H9 (cell line): ENCODE measurements around the gene WDR73. TPM values are rescaled to one million over a fixed set of nuclear protein-coding genes. Genes with fewer than 3 reads are reported as not detected.

Experiments
- DNase-seq: peaks from one replicate; pipeline ENCODE4 v3.0.0-alpha.2; 2017
- H2AFZ ChIP-seq: one replicate; pipeline ENCODE4 v1.6.1; 2013; ENCODE audit warnings: mild to moderate bottlenecking, low read length, control low read depth, moderate library complexity
- H2AK5ac ChIP-seq: 2 replicates; pipeline ENCODE4 v1.6.1; 2013; ENCODE audit warnings: low read length, control low read depth, mixed read lengths; ENCODE audit not compliant: insufficient read length
- H2BK120ac ChIP-seq: one replicate; pipeline ENCODE4 v1.6.1; 2013; ENCODE audit warnings: low read depth, mild to moderate bottlenecking, low read length, control low read depth, inconsistent platforms; ENCODE audit not compliant: poor library complexity, severe bottlenecking
- H2BK12ac ChIP-seq: 2 replicates; pipeline ENCODE4 v1.6.1; 2013; ENCODE audit warnings: low read length, control low read depth, mixed read lengths, low read depth; ENCODE audit not compliant: insufficient read length
- H2BK15ac ChIP-seq: 2 replicates; pipeline ENCODE4 v1.6.1; 2013; ENCODE audit warnings: low read depth, low read length, control low read depth
- H2BK20ac ChIP-seq: one replicate; pipeline ENCODE4 v1.6.1; 2013; ENCODE audit warnings: low read depth, mild to moderate bottlenecking, low read length, control low read depth, inconsistent platforms; ENCODE audit not compliant: poor library complexity, severe bottlenecking
- H2BK5ac ChIP-seq: 2 replicates; pipeline ENCODE4 v1.6.1; 2013; ENCODE audit warnings: low read length, control low read depth, mixed read lengths; ENCODE audit not compliant: insufficient read length
- H3K14ac ChIP-seq: 2 replicates; pipeline ENCODE4 v1.6.1; 2013; ENCODE audit warnings: low read length, control low read depth; ENCODE audit not compliant: insufficient read depth
- H3K18ac ChIP-seq: 2 replicates; pipeline ENCODE4 v1.6.1; 2013; ENCODE audit warnings: low read depth, mild to moderate bottlenecking, mixed read lengths, low read length, control low read depth; ENCODE audit not compliant: insufficient read length
- H3K23ac ChIP-seq: 2 replicates; pipeline ENCODE4 v1.6.1; 2013; ENCODE audit warnings: low read length, control low read depth, mixed read lengths, low read depth; ENCODE audit not compliant: insufficient read length
- H3K23me2 ChIP-seq: 2 replicates; pipeline ENCODE4 v1.6.1; 2013; ENCODE audit warnings: low read depth, mild to moderate bottlenecking, mixed read lengths, low read length, control low read depth; ENCODE audit not compliant: insufficient read length, poor library complexity, severe bottlenecking
- H3K27ac ChIP-seq: 2 replicates; pipeline ENCODE4 v1.5.1; 2013; ENCODE audit warnings: low read length, control low read depth, mixed read lengths, low read depth; ENCODE audit not compliant: insufficient read length
- H3K27me3 ChIP-seq: 2 replicates; pipeline ENCODE4 v1.6.1; 2013; ENCODE audit warnings: low read length, control low read depth, inconsistent platforms; ENCODE audit not compliant: insufficient read depth
- H3K4ac ChIP-seq: 2 replicates; pipeline ENCODE4 v1.6.1; 2013; ENCODE audit warnings: low read depth, mild to moderate bottlenecking, control low read depth, inconsistent platforms, low read length, moderate library complexity
- H3K4me1 ChIP-seq: 2 replicates; pipeline ENCODE4 v1.6.1; 2013; ENCODE audit warnings: low read length, control low read depth, inconsistent platforms; ENCODE audit not compliant: insufficient read depth
- H3K4me2 ChIP-seq: 2 replicates; pipeline ENCODE4 v1.6.1; 2013; ENCODE audit warnings: low read length, control low read depth, mixed read lengths; ENCODE audit not compliant: insufficient read length, insufficient read depth
- H3K56ac ChIP-seq: 2 replicates; pipeline ENCODE4 v1.6.1; 2013; ENCODE audit warnings: low read depth, mild to moderate bottlenecking, mixed read lengths, low read length, control low read depth; ENCODE audit not compliant: insufficient read length
- H3K79me1 ChIP-seq: 2 replicates; pipeline ENCODE4 v1.6.1; 2013; ENCODE audit warnings: low read depth, mild to moderate bottlenecking, moderate library complexity, low read length, control low read depth, inconsistent platforms; ENCODE audit not compliant: insufficient read depth, poor library complexity, severe bottlenecking
- H3K79me2 ChIP-seq: 2 replicates; pipeline ENCODE4 v1.6.1; 2013; ENCODE audit warnings: low read length, control low read depth, inconsistent platforms; ENCODE audit not compliant: insufficient read depth
- H3K9ac ChIP-seq: 2 replicates; pipeline ENCODE4 v1.6.1; 2013; ENCODE audit warnings: low read length, control low read depth, mixed read lengths; ENCODE audit not compliant: insufficient read length; ENCODE audit errors: extremely low read depth
- H3K9me3 ChIP-seq: one replicate; pipeline ENCODE4 v1.6.1; 2013; ENCODE audit warnings: low read depth, low read length, inconsistent platforms; ENCODE audit not compliant: control insufficient read depth
- H3T11ph ChIP-seq: one replicate; pipeline ENCODE4 v1.6.1; 2013; ENCODE audit warnings: mild to moderate bottlenecking, low read length, control low read depth, inconsistent platforms
- H4K20me1 ChIP-seq: one replicate; pipeline ENCODE4 v1.6.1; 2013; ENCODE audit not compliant: control insufficient read depth, insufficient read length, insufficient read depth
- H4K5ac ChIP-seq: 2 replicates; pipeline ENCODE4 v1.6.1; 2013; ENCODE audit warnings: low read depth, mild to moderate bottlenecking, mixed read lengths, low read length, control low read depth; ENCODE audit not compliant: insufficient read length
- H4K8ac ChIP-seq: replicated peaks from 2 replicates; pipeline ENCODE4 v1.6.1; 2013; ENCODE audit warnings: low read length, control low read depth, mixed read lengths, low read depth; ENCODE audit not compliant: insufficient read length
- H4K91ac ChIP-seq: 2 replicates; pipeline ENCODE4 v1.6.1; 2013; ENCODE audit warnings: low read depth, mild to moderate bottlenecking, moderate library complexity, mixed read lengths, low read length, control low read depth; ENCODE audit not compliant: insufficient read length
- H3K27ac Mint-ChIP-seq, 3 experiments: 2 replicates in 2 of 3; 3 replicates in 1 of 3; pipeline ENCODE4 v1.8.0; 2020 to 2021; ENCODE audit warnings: mixed read lengths in 3 of 3, mild to moderate bottlenecking in 1 of 3, moderate library complexity in 1 of 3
- H3K27me3 Mint-ChIP-seq: 2 replicates; pipeline ENCODE4 v1.8.0; 2021; ENCODE audit warnings: low read depth, mild to moderate bottlenecking, moderate library complexity, mixed read lengths
- H3K36me3 Mint-ChIP-seq, 3 experiments: 2 replicates in 2 of 3; 3 replicates in 1 of 3; pipeline ENCODE4 v1.8.0; 2020 to 2021; ENCODE audit warnings: low read depth in 3 of 3, mixed read lengths in 3 of 3; ENCODE audit not compliant: insufficient read depth in 1 of 3
- H3K4me1 Mint-ChIP-seq, 2 experiments: 2 replicates each; pipeline ENCODE4 v1.8.0; 2020; ENCODE audit warnings: mixed read lengths in 2 of 2
- H3K4me3 Mint-ChIP-seq, 2 experiments: 2 replicates in 1 of 2; 3 replicates in 1 of 2; pipeline ENCODE4 v1.8.0; 2020 to 2021; ENCODE audit warnings: mild to moderate bottlenecking in 2 of 2, mixed read lengths in 2 of 2, moderate library complexity in 1 of 2
- H3K9me3 Mint-ChIP-seq, 2 experiments: 2 replicates in 1 of 2; 3 replicates in 1 of 2; pipeline ENCODE4 v1.8.0; 2020; ENCODE audit warnings: mild to moderate bottlenecking in 2 of 2, mixed read lengths in 2 of 2, moderate library complexity in 1 of 2
- CTCF ChIP-seq: fragments of 200-600 bp; sonication (generic); conservative IDR thresholded peaks from 3 replicates; pipeline ENCODE4 v1.8.0; 2021; ENCODE audit warnings: antibody characterized with exemption, mild to moderate bottlenecking
- WGBS: extraction: QIAGEN DNeasy Blood & Tissue Kit; methylation state at CpG from one replicate; pipeline ENCODE4 v1.1.7; 2013; ENCODE audit warnings: missing lambda C conversion rate, low lambda C conversion rate, mixed read lengths; ENCODE audit not compliant: insufficient read length; ENCODE audit errors: extremely low coverage; 5-methylcytosine and 5-hydroxymethylcytosine counted together
- total RNA-seq: library from RNA; stranded (reverse); gene quantifications from 2 replicates; pipeline ENCODE4 v1.2.1, GENCODE V29; 2021

The WDR73 gene
- total RNA-seq, 1 experiment from 2014 or later, result 41.6 TPM

DNA sequence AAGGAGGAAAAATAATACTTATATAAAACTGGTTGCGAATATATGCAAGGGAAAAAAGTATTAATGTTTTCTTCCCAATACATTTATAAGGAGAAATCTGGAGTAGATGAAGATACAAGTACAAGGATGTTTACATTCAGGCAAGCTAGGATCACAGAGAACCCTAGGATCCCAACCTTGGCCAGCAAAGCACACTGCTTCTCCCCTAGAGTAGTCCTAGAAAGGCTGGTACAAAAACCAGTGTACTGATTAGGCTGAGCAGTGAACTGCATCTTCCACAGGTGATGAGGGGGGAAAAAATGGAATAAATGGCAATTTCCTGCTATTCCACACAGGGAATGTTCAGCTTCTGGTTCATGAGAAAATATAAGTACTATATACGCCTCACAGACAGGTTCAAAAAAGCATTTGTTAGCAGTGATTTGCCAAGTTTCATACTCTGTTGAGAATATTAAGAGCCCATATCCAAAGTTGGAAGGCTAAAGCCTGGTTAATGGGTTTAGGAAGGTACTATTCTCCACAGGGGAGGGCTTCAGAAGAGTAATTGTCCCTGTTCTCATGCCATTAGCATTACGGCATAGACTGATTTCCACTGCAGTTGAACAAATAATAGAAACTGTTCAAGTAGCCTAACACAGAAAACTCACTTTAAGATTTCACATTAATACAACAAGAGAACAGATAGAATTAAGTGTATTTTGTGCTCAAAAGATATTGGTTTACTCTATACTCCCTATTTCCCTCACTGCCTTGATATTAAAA, 14.3 kb upstream of the WDR73 start:
- Histone ChIP-seq H3K14ac (no peak overlapping the region), H3K79me2 (0 out of 2 replicates have a peak, but pooled peaks cover 2% of the 10 kb centered on the region), H3K27me3 (no peaks in the 10 kb centered on the region), H2BK12ac (no peak overlapping the region), H3K27ac (no peak overlapping the region), H2BK20ac (no peak overlapping the region), H4K5ac (no peak overlapping the region), H3K4me1 (no peaks in the 10 kb centered on the region), H4K20me1 (no peaks in the 10 kb centered on the region), H3K79me1 (no peaks in the 10 kb centered on the region), H2AFZ (no peak overlapping the region), H3K9me3 (no peaks in the 10 kb centered on the region), H3K9ac (no peak overlapping the region), H3K4ac (no peak overlapping the region), H4K8ac (no peak overlapping the region), H3K4me2 (no peak overlapping the region), H3K56ac (no peak overlapping the region), H2AK5ac (no peak overlapping the region), H3K23ac (no peak overlapping the region), H3K23me2 (no peaks in the 10 kb centered on the region), H2BK120ac (no peak overlapping the region), H3K18ac (no peak overlapping the region), H3T11ph (no peak overlapping the region), H4K91ac (no peak overlapping the region), H2BK15ac (no peak overlapping the region), H2BK5ac (no peak overlapping the region)
- DNase-seq, result no peak
- no CpG with 5 or more reads among the region's 3 CpGs for WGBS
- no peak overlapping the region for H3K4me3 Mint-ChIP-seq
- H3K4me1 Mint-ChIP-seq, result no peaks in the 10 kb centered on the region
- 0 out of 7 replicates have a peak overlapping the region, but pooled peaks of 1 of the 3 experiments have one; percentile 29 for H3K27ac Mint-ChIP-seq
- H3K27me3 Mint-ChIP-seq, result no peaks in the 10 kb centered on the region
- peaks cover 23 to 66% (median 65%) of the 10 kb centered on the region in 3 experiments for H3K36me3 Mint-ChIP-seq
- no peak for TF ChIP-seq CTCF
- peaks cover 0 to 2% of the 10 kb centered on the region in 2 experiments; a peak in 1 of 5 replicates for H3K9me3 Mint-ChIP-seq
